NB4 (cell line): Measurements from ENCODE around the gene RETSAT.

Source experiments
- DNase-seq: peaks from one replicate; pipeline ENCODE4 v3.0.0; 2010; ENCODE audit warnings: low read depth
- H3K4me3 ChIP-seq: one replicate; pipeline ENCODE4 v1.5.1; 2011; ENCODE audit warnings: mild to moderate bottlenecking, low read depth, low read length, moderate library complexity
- CTCF ChIP-seq: IDR thresholded peaks from one replicate; pipeline ENCODE4 v1.5.1; 2012; ENCODE audit warnings: low read depth, low read length
- MAX ChIP-seq: IDR thresholded peaks from 2 replicates; pipeline ENCODE4 v1.6.1; 2011; ENCODE audit warnings: low read depth, low read length
- MYC ChIP-seq: IDR thresholded peaks from 2 replicates; pipeline ENCODE4 v1.6.1; 2011; ENCODE audit warnings: low read depth, low read length
- POLR2A ChIP-seq: IDR thresholded peaks from 2 replicates; pipeline ENCODE4 v1.6.1; 2011; ENCODE audit warnings: mild to moderate bottlenecking; ENCODE audit not compliant: insufficient read length; ENCODE audit errors: extremely low read depth

The RETSAT gene

DNA sequence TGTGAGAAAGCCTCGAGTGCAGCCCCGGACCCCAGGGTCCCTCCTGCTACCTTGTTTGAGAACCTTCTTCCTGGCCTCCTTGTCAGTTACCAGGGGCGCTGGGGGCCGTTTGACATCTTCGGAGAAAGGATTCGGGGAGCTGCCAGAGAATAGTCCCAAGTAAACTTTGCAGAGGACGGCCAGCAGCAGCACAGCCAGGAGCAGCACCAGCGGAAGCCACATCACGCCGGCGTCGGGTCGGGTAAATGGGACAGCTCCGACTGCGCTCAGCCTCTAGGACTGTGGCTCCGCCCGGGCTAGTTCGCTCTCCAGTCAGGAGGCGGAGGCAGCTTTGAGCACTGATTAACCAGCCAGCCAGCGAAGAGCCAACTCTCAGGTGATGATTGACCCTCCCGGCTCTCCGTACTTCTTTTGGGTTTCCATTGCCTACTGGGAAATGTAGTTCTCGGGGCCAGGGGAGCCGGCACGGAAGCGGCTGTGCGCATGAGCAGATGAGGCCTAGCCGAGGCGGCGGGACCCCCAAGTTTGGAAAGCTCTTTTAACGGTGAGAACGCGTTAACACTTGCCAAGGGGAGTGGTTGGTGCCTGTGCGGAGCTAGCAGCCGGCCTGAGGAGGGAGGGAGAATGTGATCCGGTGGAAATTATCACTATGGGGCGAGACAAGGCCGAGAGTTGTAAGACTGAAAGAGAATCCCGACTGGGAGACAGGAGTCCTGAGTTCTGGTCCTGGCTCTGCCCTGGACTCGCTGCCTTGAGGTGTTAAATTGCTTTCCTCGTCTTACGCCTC, at the start of gene RETSAT, which contains the start of gene ELMOD3:
Gene RETSAT, minus strand, starts transcription at position 243 of the 787 bp plus-strand sequence. Its CDS starts 21 bp downstream, at position 222.
Gene ELMOD3, plus strand, starts transcription at position 484 of the 787 bp plus-strand sequence. CDS start 2,430 bp downstream, outside the sequence.
- peak within 1 kb of the TSS; percentile 96 for H3K4me3 ChIP-seq
- TF ChIP-seq MAX (no peak; the same call in 1 of the 2 replicates), MYC (peak; percentile 30; the same call in 1 of the 2 replicates), CTCF (no peak), POLR2A (peak; percentile 87)
- peak; percentile 99 for DNase-seq

DNA sequence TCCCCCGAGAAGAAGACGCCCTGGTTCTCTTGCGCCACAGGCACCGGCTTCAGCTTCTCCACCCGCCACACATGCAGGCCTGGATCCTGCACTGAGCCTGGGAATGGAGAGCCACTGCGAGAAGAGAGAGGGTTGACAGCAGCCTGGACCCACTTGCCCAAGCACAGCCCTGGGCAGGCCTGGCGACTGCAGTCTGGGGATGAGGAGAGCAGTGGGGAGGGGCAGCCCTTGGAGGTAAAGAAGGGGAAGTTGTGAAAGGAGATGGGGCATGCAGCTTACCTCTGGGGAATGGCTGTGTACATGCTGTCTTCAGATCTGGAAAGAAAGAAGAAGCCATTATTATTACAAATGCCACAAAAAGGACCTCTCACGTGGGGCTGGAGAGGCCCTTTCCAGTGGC, 47.5 kb upstream of the RETSAT start:
- peak; percentile 94 for DNase-seq
- TF ChIP-seq POLR2A (no peak), MAX (peak; percentile 64), MYC (peak; percentile 62), CTCF (no peak)
- H3K4me3 ChIP-seq, result peak overlapping the region; percentile 36

DNA sequence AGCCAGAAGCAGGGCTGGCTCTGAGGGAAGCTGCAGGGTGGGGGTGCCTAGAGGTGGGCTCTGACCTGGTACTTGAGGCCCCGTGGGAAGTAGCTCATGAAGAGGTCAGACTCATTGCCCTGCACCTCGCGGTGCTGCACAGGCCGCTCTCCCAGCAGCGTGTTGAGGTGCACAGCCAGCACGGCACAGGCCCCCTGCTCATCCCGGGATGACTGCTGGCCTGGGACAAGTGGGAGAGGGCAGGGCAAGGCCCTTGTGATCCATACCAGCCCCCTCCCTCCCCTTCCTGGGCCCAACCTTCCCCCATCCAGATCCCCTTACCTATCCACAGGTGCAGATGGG, 47.1 kb upstream of the RETSAT start:
- no peak overlapping the region for H3K4me3 ChIP-seq
- DNase-seq, result no peak
- TF ChIP-seq MAX (no peak), POLR2A (no peak), CTCF (no peak)

DNA sequence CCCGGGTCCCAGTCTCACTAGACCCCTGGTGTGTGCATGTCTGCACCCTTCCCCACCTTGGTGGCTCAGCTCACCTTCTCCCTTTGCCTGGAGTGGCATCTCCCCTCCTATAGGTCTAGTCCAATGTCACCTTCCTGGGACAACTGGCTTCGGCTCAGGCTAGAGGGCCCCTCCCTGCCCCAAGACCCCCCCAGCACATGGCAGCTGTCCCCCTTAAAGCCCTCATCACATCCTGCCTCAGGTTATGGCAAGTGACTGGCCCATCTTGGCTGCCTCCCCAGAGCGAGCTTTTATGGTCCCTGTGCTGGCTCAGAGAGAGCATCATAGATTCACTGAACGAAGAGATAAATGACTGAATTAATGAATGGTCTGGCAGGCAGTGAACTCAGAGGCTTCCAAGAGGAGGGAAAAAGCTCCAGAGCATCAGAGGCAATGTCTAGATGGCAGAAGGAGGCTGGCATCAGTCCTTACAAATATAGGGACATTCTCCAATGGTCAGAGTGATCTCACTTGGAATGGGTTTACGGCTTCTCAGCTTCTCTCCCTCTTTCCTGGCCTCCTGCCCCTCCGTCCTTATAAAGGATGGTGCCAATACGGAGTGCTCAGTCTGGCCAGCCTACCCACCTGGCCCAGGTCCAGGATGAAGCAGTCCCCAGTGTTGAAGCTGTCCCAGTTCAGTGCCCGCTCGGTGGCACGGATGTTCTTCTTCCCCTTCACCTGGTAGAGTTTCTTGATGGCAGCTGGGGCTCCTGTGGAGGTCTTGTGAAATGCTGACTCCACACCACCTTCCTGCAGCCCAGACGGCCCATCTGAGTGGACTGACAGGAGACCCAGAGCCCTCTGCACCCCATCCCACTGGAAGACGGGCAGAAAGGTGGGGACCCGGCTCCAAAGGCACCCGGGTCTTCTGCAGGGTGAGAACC, 46.5 kb upstream of the RETSAT start:
- no peak for DNase-seq
- TF ChIP-seq POLR2A (no peak), CTCF (no peak), MYC (no peak), MAX (no peak)
- no peak overlapping the region for H3K4me3 ChIP-seq

GRCh38 chr2:85400023-85400422, 45.7 kb upstream of the RETSAT start:
- DNase-seq, result no peak
- TF ChIP-seq MAX, result no peak
- no peak for TF ChIP-seq MYC
- no peak for TF ChIP-seq CTCF
- no peak for TF ChIP-seq POLR2A
- H3K4me3 ChIP-seq, result no peak overlapping the region
